HG03025 (cell line): ENCODE results near the gene B4GALT1.
"Not testable (repeated sequence)": the region's sequence is repeated elsewhere in the genome, so short reads cannot be mapped to it uniquely, and the experiment has no call there.

Experiments
- ATAC-seq: cut with Tn5 transposase; IDR thresholded peaks from one replicate; pipeline ENCODE4 v1.9.1; 2021; ENCODE audit warnings: mild to moderate bottlenecking, moderate library complexity; ENCODE audit not compliant: unreplicated experiment, low FRiP score

Gene B4GALT1

GRCh38 chr9:33163433-33164137 is 3.6 kb downstream of the B4GALT1 start:
- ATAC-seq = no peak

- no peak for ATAC-seq
These were observed 4.3 kb downstream of the B4GALT1 start for GRCh38 chr9:33162721-33163311.

GRCh38 chr9:33161589-33162132 is 5.5 kb downstream of the B4GALT1 start:
- no peak for ATAC-seq

- no peak for ATAC-seq
These were observed 6.0 kb downstream of the B4GALT1 start for GRCh38 chr9:33161011-33161588.

GRCh38 chr9:33160446-33160845 is 6.7 kb downstream of the B4GALT1 start:
- ATAC-seq = not testable (repeated sequence)

GRCh38 chr9:33159777-33160127 is 7.4 kb downstream of the B4GALT1 start:
- no peak for ATAC-seq

GRCh38 chr9:33158843-33159776 is 8.0 kb downstream of the B4GALT1 start:
- ATAC-seq = no peak

GRCh38 chr9:33157960-33158842 is 8.9 kb downstream of the B4GALT1 start:
- ATAC-seq = no peak

GRCh38 chr9:33155393-33155792 is 11.7 kb downstream of the B4GALT1 start:
- no peak for ATAC-seq

- no peak for ATAC-seq
These were observed 12.8 kb downstream of the B4GALT1 start for GRCh38 chr9:33154371-33154770.

GRCh38 chr9:33153666-33154065 is 13.5 kb downstream of the B4GALT1 start:
- ATAC-seq = no peak

- ATAC-seq = no peak
These were observed 14.1 kb downstream of the B4GALT1 start for GRCh38 chr9:33153001-33153400.

GRCh38 chr9:33151601-33152000 is 15.5 kb downstream of the B4GALT1 start:
- ATAC-seq = no peak

GRCh38 chr9:33151007-33151557 is 16.1 kb downstream of the B4GALT1 start:
- ATAC-seq = no peak

- no peak for ATAC-seq
These were observed 18.6 kb downstream of the B4GALT1 start for GRCh38 chr9:33148367-33149014.

- ATAC-seq = no peak
These were observed 19.5 kb downstream of the B4GALT1 start for GRCh38 chr9:33147416-33148169.

- ATAC-seq = no peak
These were observed 20.8 kb downstream of the B4GALT1 start for GRCh38 chr9:33146298-33146697.

- no peak for ATAC-seq
These were observed 22.6 kb downstream of the B4GALT1 start for GRCh38 chr9:33144551-33144950.
